SJCRH30 (cell line): ENCODE measurements around the gene ACOT7. TPM values are rescaled to one million over a fixed set of nuclear protein-coding genes. Genes with fewer than 3 reads are reported as not detected.
"Not testable (repeated sequence)": the region's sequence is repeated elsewhere in the genome, so short reads cannot be mapped to it uniquely, and the experiment has no call there.

Source experiments
- DNase-seq, 2 experiments: peaks; one replicate each; pipeline ENCODE4 v3.0.0-alpha.2; 2015 to 2020
- H3K27ac ChIP-seq: fragments of 250-450 bp; sonication (Bioruptor Pico); 2 replicates; pipeline ENCODE4 v1.5.1; 2020; ENCODE audit warnings: mild to moderate bottlenecking, moderate library complexity
- H3K27me3 ChIP-seq: fragments of 250-450 bp; sonication (Bioruptor Pico); 2 replicates; pipeline ENCODE4 v1.5.1; 2020; ENCODE audit warnings: mild to moderate bottlenecking, moderate library complexity
- H3K36me3 ChIP-seq: fragments of 250-450 bp; sonication (Bioruptor Pico); 2 replicates; pipeline ENCODE4 v1.5.1; 2020; ENCODE audit warnings: mild to moderate bottlenecking, moderate library complexity
- H3K4me1 ChIP-seq: fragments of 250-450 bp; sonication (Bioruptor Pico); 2 replicates; pipeline ENCODE4 v1.5.1; 2020; ENCODE audit warnings: mild to moderate bottlenecking, moderate library complexity
- H3K4me3 ChIP-seq: fragments of 250-450 bp; sonication (Bioruptor Pico); 2 replicates; pipeline ENCODE4 v1.5.1; 2020; ENCODE audit warnings: mild to moderate bottlenecking, moderate library complexity
- H3K9me3 ChIP-seq: fragments of 250-450 bp; sonication (Bioruptor Pico); replicated peaks from 2 replicates; pipeline ENCODE4 v1.5.1; 2020; ENCODE audit warnings: mild to moderate bottlenecking, moderate library complexity
- total RNA-seq: library from RNA; depleted of rRNA; stranded (reverse); fragments of >200 nt; shearing (Covaris generic); gene quantifications from 2 replicates; pipeline ENCODE4 v1.2.3, GENCODE V29; 2014; rRNA removed

The ACOT7 gene
- 51.2 and 51.8 TPM in 2 replicates for total RNA-seq

GRCh38 chr1:6393400-6394187 lies at the start of gene ACOT7:
Gene ACOT7, minus strand, starts transcription at chr1:6393767. Its CDS starts 368 bp downstream, at chr1:6393399.
- Histone ChIP-seq H3K36me3 (no peaks in the 10 kb centered on the region), H3K27me3 (no peaks in the 10 kb centered on the region), H3K4me3 (peak within 1 kb of the TSS; percentile 89), H3K9me3 (no peaks in the 10 kb centered on the region), H3K4me1 (no peaks in the 10 kb centered on the region; the same call in 1 of the 2 replicates), H3K27ac (peak within 1 kb of the TSS; percentile 84)
- DNase-seq: peak; percentile 92 to 94

DNA sequence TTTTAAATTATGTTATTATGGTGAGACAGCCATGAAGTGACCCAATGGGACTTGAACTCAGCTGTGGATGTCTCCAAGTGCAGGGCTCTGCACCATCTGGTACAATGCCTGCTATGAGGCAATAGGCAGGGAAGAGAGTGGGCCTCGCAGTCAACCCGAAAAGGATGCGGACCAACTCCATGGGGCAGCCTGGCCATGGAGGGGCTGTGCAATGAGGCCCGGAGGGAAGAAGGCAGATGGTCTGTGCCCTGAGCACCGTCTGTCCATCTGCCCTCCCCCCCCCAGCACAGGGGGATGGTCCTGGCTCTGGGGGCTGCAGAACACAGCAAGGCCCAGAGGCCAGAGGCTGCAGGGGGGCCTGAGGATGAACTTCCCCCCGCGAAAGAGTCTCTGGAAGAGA lies 48.0 kb upstream of the ACOT7 start:
- H3K4me1 ChIP-seq: no peaks in the 10 kb centered on the region
- peaks cover 3% of the 10 kb centered on the region; the same call in 1 of the 2 replicates for H3K27me3 ChIP-seq
- no peaks in the 10 kb centered on the region for H3K36me3 ChIP-seq
- H3K27ac ChIP-seq: no peak overlapping the region
- no peaks in the 10 kb centered on the region for H3K9me3 ChIP-seq
- H3K4me3 ChIP-seq: no peak overlapping the region
- DNase-seq: no peak

GRCh38 chr1:6440198-6441126 lies 46.9 kb upstream of the ACOT7 start:
- H3K4me1 ChIP-seq: no peaks in the 10 kb centered on the region
- H3K4me3 ChIP-seq: no peak overlapping the region
- DNase-seq: no peak
- peaks cover 13% of the 10 kb centered on the region; the same call in 1 of the 2 replicates for H3K27me3 ChIP-seq
- H3K9me3 ChIP-seq: no peaks in the 10 kb centered on the region
- no peak overlapping the region for H3K27ac ChIP-seq
- H3K36me3 ChIP-seq: no peaks in the 10 kb centered on the region

DNA sequence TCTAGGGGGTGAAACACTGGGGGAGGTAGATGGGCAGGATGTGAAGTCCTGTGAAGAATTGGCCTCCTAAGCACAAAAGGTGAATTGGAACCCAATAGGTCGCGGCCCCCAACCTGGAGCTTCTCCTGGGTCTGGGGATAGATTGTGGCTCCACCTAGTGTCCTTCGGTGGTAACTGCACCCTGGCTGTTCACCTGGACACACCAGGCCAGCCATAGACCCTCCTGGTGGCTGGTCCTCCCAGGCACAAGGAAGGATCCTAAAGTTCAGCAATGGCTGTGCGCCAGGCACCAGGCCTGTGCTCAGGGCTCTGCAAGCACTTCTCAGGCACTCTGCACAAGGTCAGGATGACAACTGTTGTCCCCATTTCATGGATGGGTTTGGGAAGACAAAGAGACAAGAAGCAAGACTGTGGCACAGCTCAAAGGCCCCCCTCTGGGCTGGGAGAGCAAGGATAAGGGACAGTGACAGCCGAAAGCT lies 44.5 kb upstream of the ACOT7 start:
- no peaks in the 10 kb centered on the region for H3K36me3 ChIP-seq
- peak; percentile 68 to 84 for DNase-seq
- H3K9me3 ChIP-seq: no peaks in the 10 kb centered on the region
- H3K4me1 ChIP-seq: no peaks in the 10 kb centered on the region
- no peak overlapping the region for H3K4me3 ChIP-seq
- H3K27ac ChIP-seq: no peak overlapping the region
- H3K27me3 ChIP-seq: peaks cover 20% of the 10 kb centered on the region

DNA sequence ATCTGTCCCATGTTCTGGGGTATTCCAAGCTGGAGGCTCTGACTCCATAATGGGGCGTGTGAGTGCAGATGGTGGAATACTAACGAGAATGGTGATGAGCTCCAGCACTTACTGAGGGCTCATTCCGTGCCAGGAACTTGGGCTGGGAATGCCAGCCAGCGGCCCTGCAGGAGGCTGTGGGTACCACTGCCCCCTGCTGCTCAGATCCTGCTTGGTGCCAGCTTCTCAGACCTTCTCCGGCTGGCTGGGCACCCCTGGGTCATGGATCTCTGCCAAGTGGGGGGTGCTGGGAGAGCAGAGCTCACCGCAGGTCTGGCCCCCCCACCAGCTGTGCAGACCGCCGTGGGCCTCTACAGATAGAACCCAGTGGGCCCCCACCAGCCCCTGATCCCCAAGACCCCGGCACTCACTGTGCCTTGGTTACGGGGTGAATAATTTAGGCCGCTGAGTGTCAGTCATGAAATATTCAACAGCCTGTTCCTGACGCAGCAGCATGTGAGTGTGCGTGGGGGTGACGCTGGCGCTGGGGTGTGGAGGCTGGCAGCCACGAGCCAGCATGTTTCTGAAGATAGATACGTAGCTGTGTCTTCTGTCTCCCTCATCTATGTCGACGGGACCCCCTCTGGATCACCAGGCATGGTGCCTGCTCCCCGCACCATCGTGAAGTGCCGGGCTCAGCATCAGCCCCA lies 43.6 kb upstream of the ACOT7 start:
- not testable (repeated sequence) for H3K4me1 ChIP-seq, H3K36me3 ChIP-seq, H3K4me3 ChIP-seq, DNase-seq, H3K9me3 ChIP-seq, H3K27ac ChIP-seq
- peaks cover 24% of the 10 kb centered on the region for H3K27me3 ChIP-seq

DNA sequence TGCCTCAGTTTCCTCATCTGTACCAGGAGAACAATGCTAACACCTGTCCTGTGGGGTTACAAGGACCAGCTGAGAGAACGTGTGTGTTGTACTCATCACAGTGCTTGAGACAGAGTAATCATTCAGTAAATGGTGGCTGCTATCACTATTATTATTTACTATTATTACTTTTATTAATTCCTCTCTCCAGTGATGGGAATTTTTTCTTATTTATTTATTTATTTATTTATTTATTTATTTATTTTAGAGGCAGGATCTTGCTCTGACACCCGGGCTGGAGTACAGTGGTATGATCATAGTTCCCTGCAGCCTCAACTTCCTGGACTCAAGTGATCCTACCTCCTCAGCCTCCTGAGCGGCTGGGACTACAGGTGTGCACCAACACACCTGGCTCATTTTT lies 42.7 kb upstream of the ACOT7 start:
- H3K4me3 ChIP-seq, H3K27ac ChIP-seq, H3K9me3 ChIP-seq, DNase-seq, H3K36me3 ChIP-seq, H3K4me1 ChIP-seq: not testable (repeated sequence)
- H3K27me3 ChIP-seq: peaks cover 28% of the 10 kb centered on the region

DNA sequence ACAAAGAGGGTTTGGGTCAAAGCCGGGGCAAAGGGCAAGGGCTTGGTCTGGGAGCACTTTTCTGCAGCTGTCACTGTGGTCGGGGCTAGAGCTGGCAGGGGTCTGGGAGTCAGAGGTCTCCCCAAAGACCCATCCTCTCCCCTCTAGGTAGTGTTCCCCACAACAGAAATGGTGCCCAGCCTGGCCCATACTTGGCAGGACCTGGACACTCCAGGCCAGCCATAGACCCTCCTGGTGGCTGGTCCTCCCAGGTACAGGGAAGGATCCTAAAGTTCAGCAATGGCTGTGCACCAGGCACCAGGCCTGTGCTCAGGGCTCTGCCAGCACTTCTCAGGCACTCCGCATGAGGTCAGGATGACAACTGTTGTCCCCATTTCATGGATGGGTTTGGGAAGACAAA lies 42.0 kb upstream of the ACOT7 start:
- no peak for DNase-seq
- Histone ChIP-seq H3K9me3 (no peaks in the 10 kb centered on the region), H3K4me1 (no peaks in the 10 kb centered on the region), H3K36me3 (no peaks in the 10 kb centered on the region), H3K4me3 (no peak overlapping the region), H3K27ac (no peak overlapping the region), H3K27me3 (peaks cover 33% of the 10 kb centered on the region)

DNA sequence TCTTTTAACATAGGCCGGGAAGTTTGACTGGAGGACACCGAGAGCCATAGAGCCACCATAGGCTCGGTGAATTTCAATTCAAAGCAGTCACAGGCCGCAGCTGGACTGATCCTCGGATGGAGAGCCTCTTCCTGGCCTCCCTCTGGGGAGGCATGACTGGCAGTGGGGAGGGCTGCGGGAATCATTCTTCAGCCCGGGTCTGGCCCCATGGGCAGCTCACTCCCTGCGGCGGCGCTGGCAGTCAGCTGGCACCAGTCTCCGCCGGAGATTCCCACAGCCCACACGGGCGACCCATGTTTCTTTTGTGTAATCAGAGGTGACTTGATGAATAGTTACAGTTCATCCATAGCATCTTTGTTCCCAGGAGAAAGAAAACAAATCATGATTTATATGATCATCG lies 41.6 kb upstream of the ACOT7 start:
- Histone ChIP-seq H3K4me3 (no peak overlapping the region), H3K27ac (no peak overlapping the region), H3K9me3 (no peaks in the 10 kb centered on the region), H3K4me1 (no peaks in the 10 kb centered on the region), H3K27me3 (peaks cover 37% of the 10 kb centered on the region), H3K36me3 (no peaks in the 10 kb centered on the region)
- no peak for DNase-seq

- no peaks in the 10 kb centered on the region for H3K4me1 ChIP-seq
- DNase-seq: no peak
- peaks cover 38% of the 10 kb centered on the region for H3K27me3 ChIP-seq
These were observed 40.6 kb upstream of the ACOT7 start for GRCh38 chr1:6434186-6434585.

DNA sequence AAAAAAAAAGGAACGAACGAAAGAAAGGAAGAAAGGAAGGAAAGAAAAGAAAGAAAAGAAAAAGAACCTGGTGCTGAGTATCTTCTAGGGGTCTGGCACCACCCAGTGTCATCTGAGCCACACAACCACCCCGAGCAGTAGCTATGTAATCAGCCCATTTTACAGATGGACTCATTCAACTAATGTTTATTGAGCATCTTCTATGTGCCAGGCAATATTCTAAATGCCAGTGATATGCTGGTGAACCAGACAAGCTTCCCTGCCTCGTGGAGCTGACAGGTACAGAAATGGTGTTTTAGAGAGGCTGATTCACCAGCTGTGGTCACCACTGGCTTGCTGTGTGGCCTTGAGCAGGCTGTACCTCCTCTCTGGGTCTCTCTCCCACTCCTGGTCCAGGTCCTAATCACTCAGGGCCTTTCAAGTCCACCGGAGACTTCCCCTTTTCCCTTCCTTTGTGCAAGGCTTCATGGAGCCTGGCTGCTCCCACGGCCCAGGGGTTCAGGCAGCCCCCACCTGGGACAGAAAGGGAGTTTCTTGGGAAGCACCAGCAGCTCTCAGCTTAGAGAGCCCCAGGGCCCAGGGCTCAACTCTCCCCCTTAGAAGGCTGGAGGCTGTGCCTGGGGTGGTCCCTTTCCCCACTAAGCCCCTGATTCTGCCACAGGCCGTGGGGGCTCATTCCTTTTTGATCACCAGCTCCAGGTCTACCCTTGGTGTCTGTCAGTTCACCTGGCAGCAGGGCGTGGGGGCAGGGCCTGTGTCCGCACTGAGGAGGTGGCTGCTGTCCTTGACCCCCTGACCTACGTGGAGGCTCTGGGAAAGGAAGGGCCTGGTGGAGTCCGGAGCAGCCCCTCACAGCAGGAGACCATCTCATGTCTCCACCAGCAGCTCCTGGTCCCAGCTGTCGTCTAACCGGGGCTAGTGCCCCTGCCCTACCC lies 38.3 kb upstream of the ACOT7 start:
- not testable (repeated sequence) for H3K36me3 ChIP-seq

More at GRCh38 chr1:6434186-6434585, 40.6 kb upstream of the ACOT7 start:
- Histone ChIP-seq H3K4me3 (no peak overlapping the region), H3K9me3 (no peaks in the 10 kb centered on the region), H3K36me3 (no peaks in the 10 kb centered on the region), H3K27ac (no peak overlapping the region)

GRCh38 chr1:6429660-6430411 lies 36.3 kb upstream of the ACOT7 start:
- H3K4me3 ChIP-seq, H3K4me1 ChIP-seq, H3K27ac ChIP-seq, DNase-seq, H3K9me3 ChIP-seq, H3K36me3 ChIP-seq: not testable (repeated sequence)
- peaks cover 50% of the 10 kb centered on the region for H3K27me3 ChIP-seq

More for the DNA sequence above, 38.3 kb upstream of the ACOT7 start:
- not testable (repeated sequence) for H3K4me3 ChIP-seq, DNase-seq, H3K27ac ChIP-seq, H3K4me1 ChIP-seq, H3K9me3 ChIP-seq
- H3K27me3 ChIP-seq: peaks cover 47% of the 10 kb centered on the region

DNA sequence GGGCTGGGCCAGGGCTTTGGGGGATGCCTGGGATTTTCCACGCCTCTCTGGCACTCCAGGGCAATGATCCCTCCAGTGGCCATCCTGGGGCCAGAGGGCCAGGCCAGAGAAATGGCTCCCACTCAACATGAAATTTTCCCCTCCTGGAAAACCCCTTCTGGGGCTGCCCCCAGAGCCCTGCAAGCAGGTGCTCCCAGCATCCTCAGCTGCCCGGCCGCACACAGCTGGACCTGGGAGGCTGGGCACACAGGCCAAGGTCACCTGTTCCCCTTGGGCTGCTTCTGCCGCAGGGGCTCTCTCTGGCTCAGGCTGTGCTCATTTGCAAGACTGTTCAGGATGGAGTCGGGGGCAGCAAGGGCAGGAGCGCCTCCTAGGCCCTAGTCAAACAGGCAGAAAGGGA lies 34.9 kb upstream of the ACOT7 start:
- H3K4me1 ChIP-seq, H3K27ac ChIP-seq, H3K9me3 ChIP-seq, H3K4me3 ChIP-seq, H3K36me3 ChIP-seq, DNase-seq: not testable (repeated sequence)
- peaks cover 51% of the 10 kb centered on the region for H3K27me3 ChIP-seq
